Calu3 (cell line): Measurements from ENCODE around the gene ARHGAP12. TPM values are rescaled to one million over a fixed set of nuclear protein-coding genes. Genes with fewer than 3 reads are reported as not detected.

Source experiments
- BruUV-seq: library from RNA; stranded (reverse); fragments of 400-500 nt; replicated peaks from 2 replicates; lab custom pipeline; 2021; lab: Mats Ljungman, UMichigan
- CTCF ChIA-PET: fragments of 300-600 bp; sonication (Branson Sonifier 250); formaldehyde crosslinking; loops from one replicate; lab custom pipeline; 2022; ENCODE audit warnings: antibody characterized with exemption; lab: Charles Lee
- DNase-seq: peaks from one replicate; pipeline ENCODE4 v3.0.0; 2022
- H3K27ac Mint-ChIP-seq: one replicate; pipeline ENCODE4 v1.8.0; 2022; ENCODE audit warnings: mixed read lengths; ENCODE audit not compliant: unreplicated experiment
- H3K27me3 Mint-ChIP-seq: one replicate; pipeline ENCODE4 v1.8.0; 2022; ENCODE audit warnings: mixed read lengths; ENCODE audit not compliant: unreplicated experiment
- H3K36me3 Mint-ChIP-seq: one replicate; pipeline ENCODE4 v1.8.0; 2022; ENCODE audit warnings: mild to moderate bottlenecking, moderate library complexity, mixed read lengths; ENCODE audit not compliant: insufficient read depth, unreplicated experiment
- H3K4me1 Mint-ChIP-seq: one replicate; pipeline ENCODE4 v1.8.0; 2022; ENCODE audit warnings: mild to moderate bottlenecking, low read depth, mixed read lengths; ENCODE audit not compliant: unreplicated experiment
- H3K4me3 Mint-ChIP-seq: one replicate; pipeline ENCODE4 v1.8.0; 2022; ENCODE audit warnings: mild to moderate bottlenecking, low read depth, moderate library complexity, mixed read lengths; ENCODE audit not compliant: unreplicated experiment
- H3K9me3 Mint-ChIP-seq: one replicate; pipeline ENCODE4 v1.8.0; 2022; ENCODE audit warnings: low read depth, mixed read lengths; ENCODE audit not compliant: unreplicated experiment
- CTCF ChIP-seq: fragments of 200-600 bp; IDR thresholded peaks from one replicate; pipeline ENCODE4 v1.8.0; 2022; ENCODE audit warnings: antibody characterized with exemption; ENCODE audit not compliant: unreplicated experiment
- intact Hi-C: fragments of 100-400 bp; cut with micrococcal nuclease; formaldehyde crosslinking; loops from one replicate; pipeline ENCODE4 v1.10.0; 2022; ENCODE audit not compliant: unreplicated experiment
- total RNA-seq: library from RNA; stranded (reverse); gene quantifications from 2 replicates; pipeline ENCODE4 v1.2.3, GENCODE V29; 2022

The ARHGAP12 gene
- total RNA-seq, 1 experiment from 2014 or later: 56.0 TPM

- H3K27ac Mint-ChIP-seq: peak overlapping the region; percentile 90
- CTCF ChIA-PET: interaction anchor here (1.2 to 1.6 kb wide), 2 partner anchors 10 to 16 kb away, joined by 6 to 13 read pairs; no protein-coding TSS in a partner anchor
- peak overlapping the region; percentile 89 for H3K4me3 Mint-ChIP-seq
- TF ChIP-seq CTCF: no peak
- DNase-seq: no peak
- H3K27me3 Mint-ChIP-seq: no peaks in the 10 kb centered on the region
- peaks cover 39% of the 10 kb centered on the region for H3K36me3 Mint-ChIP-seq
- H3K9me3 Mint-ChIP-seq: no peaks in the 10 kb centered on the region
- BruUV-seq: no TSS peak
- intact Hi-C loops: no loop called here
- H3K4me1 Mint-ChIP-seq: peaks cover 23% of the 10 kb centered on the region
Measured at GRCh38 chr10:31930856-31931255, 2.2 kb upstream of the ARHGAP12 start.

- intact Hi-C loops: no loop called here
- Mint-ChIP-seq H3K27ac (peak overlapping the region; percentile 90), H3K4me3 (peak overlapping the region; percentile 89), H3K9me3 (no peaks in the 10 kb centered on the region), H3K36me3 (peaks cover 39% of the 10 kb centered on the region), H3K27me3 (no peaks in the 10 kb centered on the region), H3K4me1 (peaks cover 29% of the 10 kb centered on the region)
- CTCF ChIA-PET: interaction anchor here (0.8 to 3.6 kb wide), 5 partner anchors 10 to 68 kb away, joined by 4 to 14 read pairs (median 6); no protein-coding TSS in a partner anchor
- TSS peak; percentile 45 for BruUV-seq
- TF ChIP-seq CTCF: no peak
- no peak for DNase-seq
Measured at GRCh38 chr10:31930023-31930751, 1.6 kb upstream of the ARHGAP12 start.

DNA sequence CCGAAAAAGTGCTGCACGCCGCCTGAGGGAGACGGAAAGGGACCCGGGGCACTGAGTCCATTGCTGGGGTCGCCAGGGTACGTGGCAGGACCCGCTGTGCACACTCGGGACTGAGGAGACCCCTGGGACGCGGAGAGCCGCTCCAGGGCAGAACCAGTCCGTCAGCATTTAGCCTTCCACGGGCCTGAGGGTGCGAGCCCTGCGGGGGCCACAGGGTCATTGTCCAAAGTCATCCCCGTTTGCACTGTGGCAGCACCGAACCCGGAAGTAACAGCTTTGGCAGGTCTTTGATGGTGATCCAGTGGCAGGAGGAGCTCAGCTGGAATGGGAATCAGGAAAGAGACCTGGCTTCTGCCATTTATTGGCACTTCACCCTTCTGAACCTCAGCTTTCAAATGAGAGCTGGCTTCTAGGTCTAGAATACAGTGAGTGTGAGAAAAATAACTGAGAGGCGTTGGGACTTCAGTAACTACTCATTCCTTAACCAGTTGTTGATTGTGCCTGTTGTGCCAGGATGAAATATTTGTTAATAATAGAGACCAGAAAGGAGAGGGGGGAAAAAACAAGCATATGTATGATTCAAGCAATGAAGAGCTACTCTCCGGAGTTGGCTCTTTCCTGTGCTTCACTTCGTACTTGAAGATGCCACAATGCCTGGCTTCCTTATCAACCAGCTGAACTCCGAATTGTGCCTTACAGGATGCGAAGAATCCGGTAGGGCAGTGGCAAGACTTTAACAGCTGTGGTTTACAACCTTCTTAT, 811 bp upstream of the ARHGAP12 start:
- peak overlapping the region; percentile 89 for H3K4me3 Mint-ChIP-seq
- no peaks in the 10 kb centered on the region for H3K9me3 Mint-ChIP-seq
- peak overlapping the region; percentile 90 for H3K27ac Mint-ChIP-seq
- peaks cover 35% of the 10 kb centered on the region for H3K4me1 Mint-ChIP-seq
- no peaks in the 10 kb centered on the region for H3K27me3 Mint-ChIP-seq
- peak; percentile 44 for DNase-seq
- H3K36me3 Mint-ChIP-seq: peaks cover 39% of the 10 kb centered on the region
- CTCF ChIA-PET: interaction anchor here (0.8 to 3.6 kb wide), 4 partner anchors 11 to 67 kb away, joined by 4 to 14 read pairs (median 6); no protein-coding TSS in a partner anchor
- intact Hi-C loops: no loop called here
- BruUV-seq: no TSS peak
- TF ChIP-seq CTCF: no peak

DNA sequence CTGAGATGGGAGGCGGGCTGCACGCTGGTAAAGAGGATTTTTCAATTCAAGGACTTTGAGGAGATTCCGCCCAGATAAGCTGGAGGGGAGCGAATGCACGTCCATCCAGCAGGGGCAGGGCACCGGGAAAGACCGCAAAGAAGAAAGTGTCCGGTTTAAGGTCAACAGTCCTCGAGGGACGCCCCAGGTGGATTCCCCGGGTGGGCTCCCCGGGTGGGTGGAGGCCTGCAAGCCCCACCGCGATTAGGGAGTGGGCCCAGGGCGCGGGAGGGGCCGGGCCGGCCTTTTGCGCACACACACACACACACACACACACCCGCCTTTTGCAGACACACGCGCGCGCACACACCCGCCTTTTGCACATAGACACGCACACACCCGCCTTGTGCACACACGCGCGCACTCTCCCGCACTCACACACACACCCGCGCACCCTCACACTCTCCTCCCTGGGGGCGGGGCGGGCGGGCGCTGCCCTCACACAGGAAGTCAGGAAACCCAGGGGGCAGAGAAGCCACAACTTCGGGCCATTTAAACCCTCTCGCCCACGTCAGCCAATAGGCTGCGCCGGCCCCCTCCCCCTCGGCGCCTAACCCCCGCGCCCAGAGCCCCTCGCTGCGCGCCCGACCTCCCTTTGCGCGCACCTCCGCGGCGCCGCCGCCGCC, 615 bp downstream of the ARHGAP12 start:
- peak; percentile 20 for TF ChIP-seq CTCF
- H3K9me3 Mint-ChIP-seq: no peaks in the 10 kb centered on the region
- peak; percentile 46 for DNase-seq
- peaks cover 43% of the 10 kb centered on the region for H3K4me1 Mint-ChIP-seq
- H3K27ac Mint-ChIP-seq: peak overlapping the region; percentile 90
- intact Hi-C loops: loop anchor here (2.0 kb wide), 2 partner anchors 51 to 65 kb away; no protein-coding TSS in a partner anchor
- no TSS peak for BruUV-seq
- CTCF ChIA-PET: interaction anchor here (0.6 to 3.6 kb wide), 5 partner anchors 15 to 68 kb away, joined by 3 to 14 read pairs (median 3); no protein-coding TSS in a partner anchor
- no peaks in the 10 kb centered on the region for H3K27me3 Mint-ChIP-seq
- H3K36me3 Mint-ChIP-seq: peaks cover 39% of the 10 kb centered on the region
- H3K4me3 Mint-ChIP-seq: peak overlapping the region; percentile 89
